DMS79 (cell line): Measurements from ENCODE around the gene FAM117A.
"Not testable (repeated sequence)": the region's sequence is repeated elsewhere in the genome, so short reads cannot be mapped to it uniquely, and the experiment has no call there.

Experiments
- DNase-seq: peaks from one replicate; lab custom pipeline; 2025; lab: John Stamatoyannopoulos, UW

The FAM117A gene

GRCh38 chr17:49677933-49678847 lies 85.7 kb downstream of the FAM117A start, which contains the start of gene SPOP:
Gene SPOP, minus strand, starts transcription at chr17:49678097. Its CDS starts 55,287 bp downstream, at chr17:49622810.
- peak; percentile 97 for DNase-seq

- peak; percentile 81 for DNase-seq
Observed at GRCh38 chr17:49677134-49677932, 86.6 kb downstream of the FAM117A start.

GRCh38 chr17:49676276-49676868 lies 87.6 kb downstream of the FAM117A start:
- DNase-seq, result no peak

- DNase-seq, result no peak
Observed at GRCh38 chr17:49674507-49674906, 89.4 kb downstream of the FAM117A start.

GRCh38 chr17:49673679-49674078 lies 90.3 kb downstream of the FAM117A start:
- DNase-seq, result not testable (repeated sequence)

GRCh38 chr17:49670641-49671040 lies 93.3 kb downstream of the FAM117A start:
- no peak for DNase-seq

GRCh38 chr17:49670002-49670401 lies 93.9 kb downstream of the FAM117A start:
- DNase-seq, result no peak

GRCh38 chr17:49667854-49668253 lies 96.1 kb downstream of the FAM117A start:
- no peak for DNase-seq

- no peak for DNase-seq
Observed at GRCh38 chr17:49664706-49665211, 99.2 kb downstream of the FAM117A start.
